ENCODE data around the gene NBPF3. TPM values are rescaled to one million over a fixed set of nuclear protein-coding genes. Genes with fewer than 3 reads are reported as not detected.

The NBPF3 gene
- total RNA-seq, 1 experiment from 2014 or later = 15.8 TPM

GRCh38 chr1:21508580-21509350 lies 68.8 kb downstream of the NBPF3 start:
- no peak overlapping the region for H3K23ac ChIP-seq (ENCODE audit: insufficient read length, low read depth, low read length)
- peak; percentile 90 for DNase-seq
- no peak overlapping the region; a peak in 2 of 7 replicates for H3K27ac Mint-ChIP-seq
- H3K9me3 Mint-ChIP-seq = no peaks in the 10 kb centered on the region; a peak in 1 of 5 replicates
- H2BK15ac ChIP-seq (ENCODE audit: low read depth, low read length) = no peak overlapping the region
- no peak overlapping the region for H4K8ac ChIP-seq (replicated peaks; ENCODE audit: insufficient read length, low read depth, low read length)
- H3K4me1 ChIP-seq (ENCODE audit: insufficient read depth, low read length) = 0 out of 2 replicates have a peak, but pooled peaks cover 2% of the 10 kb centered on the region
- H3K18ac ChIP-seq (ENCODE audit: insufficient read length, low read depth, low read length) = no peak overlapping the region
- H3T11ph ChIP-seq (ENCODE audit: low read length) = no peak overlapping the region
- peak overlapping the region; percentile 43 for H3K4me2 ChIP-seq (ENCODE audit: insufficient read depth, insufficient read length, low read length)
- no peak overlapping the region for H3K4ac ChIP-seq (ENCODE audit: low read depth, low read length)
- H4K20me1 ChIP-seq (ENCODE audit: control insufficient read depth, insufficient read depth, insufficient read length) = no peaks in the 10 kb centered on the region
- H3K36me3 Mint-ChIP-seq (ENCODE audit: insufficient read depth in 1 of 3, low read depth in 3 of 3) = peaks cover 0 to 14% (median 11%) of the 10 kb centered on the region in 3 experiments; a peak in 3 of 7 replicates
- H3K4me1 Mint-ChIP-seq = peaks cover 31 to 32% of the 10 kb centered on the region in 2 experiments
- peaks cover 31% of the 10 kb centered on the region for H3K27me3 Mint-ChIP-seq (ENCODE audit: low read depth)
- H4K5ac ChIP-seq (ENCODE audit: insufficient read length, low read depth, low read length) = no peak overlapping the region
- H3K9me3 ChIP-seq (ENCODE audit: control insufficient read depth, low read depth, low read length) = no peaks in the 10 kb centered on the region
- H3K14ac ChIP-seq (ENCODE audit: insufficient read depth, low read length) = peak overlapping the region; percentile 37; the same call in 1 of the 2 replicates
- peaks cover 11% of the 10 kb centered on the region for H3K23me2 ChIP-seq (ENCODE audit: insufficient read length, low read depth, low read length, poor library complexity, severe bottlenecking)
- WGBS (ENCODE audit: extremely low coverage, insufficient read length, low lambda C conversion rate) = no CpG with 5 or more reads among the region's 45 CpGs
- H2AFZ ChIP-seq (ENCODE audit: low read length) = no peak overlapping the region
- no peak overlapping the region for H2BK12ac ChIP-seq (ENCODE audit: insufficient read length, low read depth, low read length)
- no peak overlapping the region for H2BK20ac ChIP-seq (ENCODE audit: low read depth, low read length, poor library complexity, severe bottlenecking)
- H2BK120ac ChIP-seq (ENCODE audit: low read depth, low read length, poor library complexity, severe bottlenecking) = no peak overlapping the region
- peaks cover 3% of the 10 kb centered on the region; the same call in 1 of the 2 replicates for H3K27me3 ChIP-seq (ENCODE audit: insufficient read depth, low read length)
- no peak overlapping the region for H3K56ac ChIP-seq (ENCODE audit: insufficient read length, low read depth, low read length)
- H3K27ac ChIP-seq (ENCODE audit: insufficient read length, low read depth, low read length) = no peak overlapping the region
- H2AK5ac ChIP-seq (ENCODE audit: insufficient read length, low read length) = no peak overlapping the region
- H3K79me1 ChIP-seq (ENCODE audit: insufficient read depth, low read depth, low read length, poor library complexity, severe bottlenecking) = no peaks in the 10 kb centered on the region
- H3K9ac ChIP-seq (ENCODE audit: extremely low read depth, insufficient read length, low read length) = no peak overlapping the region
- TF ChIP-seq CTCF (conservative IDR thresholded peaks at IDR 0.05) = peak; percentile 68
- no peak overlapping the region for H4K91ac ChIP-seq (ENCODE audit: insufficient read length, low read depth, low read length)
- H2BK5ac ChIP-seq (ENCODE audit: insufficient read length, low read length) = no peak overlapping the region
- H3K79me2 ChIP-seq (ENCODE audit: insufficient read depth, low read length) = peaks cover 7% of the 10 kb centered on the region; the same call in 1 of the 2 replicates
- peak overlapping the region; percentile 66 to 79 for H3K4me3 Mint-ChIP-seq

Data from H9 (cell line).